Measurements from ENCODE around the gene ABCG4. TPM values are rescaled to one million over a fixed set of nuclear protein-coding genes. Genes with fewer than 3 reads are reported as not detected.

Gene ABCG4
- total RNA-seq, 4 donors from 2014 or later, result under 0.01 to 0.30 TPM; not detected in 2

- no peak for DNase-seq (ENCODE audit: low spot score in 2 of 2)
- peaks cover 0 to 18% (median 8%) of the 10 kb centered on the region in 4 donors for H3K4me1 ChIP-seq
- no peaks in the 10 kb centered on the region for H3K9me3 ChIP-seq
- H3K36me3 ChIP-seq, result peaks cover 2 to 82% (median 15%) of the 10 kb centered on the region in 3 donors
- WGBS, 2 donors, result 87 to 92% methylated on average over 7 to 8 of the region's 9 CpGs
- TF ChIP-seq POLR2A (IDR thresholded peaks at IDR 0.05) (no peak), EP300 (IDR thresholded peaks at IDR 0.05) (no peak)
- TF ChIP-seq, protein P1, sequence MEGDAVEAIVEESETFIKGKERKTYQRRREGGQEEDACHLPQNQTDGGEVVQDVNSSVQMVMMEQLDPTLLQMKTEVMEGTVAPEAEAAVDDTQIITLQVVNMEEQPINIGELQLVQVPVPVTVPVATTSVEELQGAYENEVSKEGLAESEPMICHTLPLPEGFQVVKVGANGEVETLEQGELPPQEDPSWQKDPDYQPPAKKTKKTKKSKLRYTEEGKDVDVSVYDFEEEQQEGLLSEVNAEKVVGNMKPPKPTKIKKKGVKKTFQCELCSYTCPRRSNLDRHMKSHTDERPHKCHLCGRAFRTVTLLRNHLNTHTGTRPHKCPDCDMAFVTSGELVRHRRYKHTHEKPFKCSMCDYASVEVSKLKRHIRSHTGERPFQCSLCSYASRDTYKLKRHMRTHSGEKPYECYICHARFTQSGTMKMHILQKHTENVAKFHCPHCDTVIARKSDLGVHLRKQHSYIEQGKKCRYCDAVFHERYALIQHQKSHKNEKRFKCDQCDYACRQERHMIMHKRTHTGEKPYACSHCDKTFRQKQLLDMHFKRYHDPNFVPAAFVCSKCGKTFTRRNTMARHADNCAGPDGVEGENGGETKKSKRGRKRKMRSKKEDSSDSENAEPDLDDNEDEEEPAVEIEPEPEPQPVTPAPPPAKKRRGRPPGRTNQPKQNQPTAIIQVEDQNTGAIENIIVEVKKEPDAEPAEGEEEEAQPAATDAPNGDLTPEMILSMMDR (IDR thresholded peaks at IDR 0.05), result no peak
- no peaks in the 10 kb centered on the region for H3K27me3 ChIP-seq
- H3K27ac ChIP-seq, result no peak overlapping the region
- no peak overlapping the region for H3K4me3 ChIP-seq
Observed at GRCh38 chr11:119113716-119114115, 35.1 kb upstream of the ABCG4 start.

GRCh38 chr11:119114351-119114750 is 34.5 kb upstream of the ABCG4 start:
- H3K36me3 ChIP-seq, result peaks cover 2 to 82% (median 15%) of the 10 kb centered on the region in 3 donors
- WGBS, 2 donors, result 82 to 88% methylated on average over 5 of the region's 5 CpGs
- H3K27me3 ChIP-seq, result no peaks in the 10 kb centered on the region
- no peak for DNase-seq (ENCODE audit: low spot score in 2 of 2)
- no peak overlapping the region for H3K27ac ChIP-seq
- peaks cover 0 to 12% (median 3%) of the 10 kb centered on the region in 4 donors for H3K4me1 ChIP-seq
- TF ChIP-seq POLR2A (IDR thresholded peaks at IDR 0.05), result no peak
- TF ChIP-seq EP300 (IDR thresholded peaks at IDR 0.05), result no peak
- TF ChIP-seq, protein P1 (IDR thresholded peaks at IDR 0.05), result no peak
- H3K9me3 ChIP-seq, result no peaks in the 10 kb centered on the region
- H3K4me3 ChIP-seq, result no peak overlapping the region

DNA sequence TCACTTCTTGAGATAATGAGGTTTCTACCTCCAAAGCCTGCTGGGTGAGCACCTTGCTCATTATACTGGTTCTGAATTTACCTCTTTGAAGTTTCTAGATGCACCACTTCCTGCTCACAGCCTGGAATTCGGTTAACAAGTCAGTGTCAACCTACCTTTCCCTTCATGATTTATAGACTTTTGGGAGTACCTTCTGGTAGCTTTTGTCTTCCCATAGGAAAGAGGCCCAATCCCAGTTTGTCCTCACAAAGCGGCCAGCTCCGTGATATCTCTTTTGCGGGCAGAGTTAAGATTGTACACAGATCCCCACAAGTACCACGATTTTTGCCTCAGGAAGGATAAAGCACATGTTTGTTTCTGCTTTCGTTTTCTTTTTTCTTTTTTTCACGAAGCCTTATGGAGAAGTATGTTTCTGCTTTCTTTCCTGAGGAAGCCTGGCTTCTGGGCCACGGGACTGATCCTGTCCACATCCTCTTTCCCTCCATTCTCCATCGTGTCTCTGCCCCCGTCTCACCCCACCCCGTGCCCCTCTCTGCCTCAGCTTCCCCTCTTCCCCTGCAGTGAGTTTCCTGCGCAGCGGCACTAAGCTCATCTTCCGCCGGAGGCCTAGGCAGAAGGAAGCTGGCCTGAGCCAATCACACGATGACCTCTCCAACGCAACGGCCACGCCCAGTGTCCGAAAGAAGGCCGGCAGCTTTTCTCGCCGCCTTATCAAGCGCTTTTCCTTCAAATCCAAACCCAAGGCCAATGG is 33.2 kb upstream of the ABCG4 start:
- Histone ChIP-seq H3K4me3 (peak overlapping the region in 2 of 4 donors; percentile 10 to 24), H3K4me1 (peaks cover 0 to 6% (median 2%) of the 10 kb centered on the region in 4 donors), H3K27ac (peak overlapping the region in 3 of 4 donors; percentile 47 to 60 (median 58)), H3K27me3 (no peaks in the 10 kb centered on the region), H3K36me3 (peaks cover 2 to 72% (median 13%) of the 10 kb centered on the region in 3 donors), H3K9me3 (no peaks in the 10 kb centered on the region)
- peak in 1 of 2 donors; percentile 28 for DNase-seq (ENCODE audit: low spot score in 2 of 2)
- WGBS, 2 donors, result 59 to 60% methylated on average over 24 of the region's 24 CpGs
- TF ChIP-seq EP300 (IDR thresholded peaks at IDR 0.05) (no peak), POLR2A (IDR thresholded peaks at IDR 0.05) (no peak)
- TF ChIP-seq, protein P1 (IDR thresholded peaks at IDR 0.05), result no peak

DNA sequence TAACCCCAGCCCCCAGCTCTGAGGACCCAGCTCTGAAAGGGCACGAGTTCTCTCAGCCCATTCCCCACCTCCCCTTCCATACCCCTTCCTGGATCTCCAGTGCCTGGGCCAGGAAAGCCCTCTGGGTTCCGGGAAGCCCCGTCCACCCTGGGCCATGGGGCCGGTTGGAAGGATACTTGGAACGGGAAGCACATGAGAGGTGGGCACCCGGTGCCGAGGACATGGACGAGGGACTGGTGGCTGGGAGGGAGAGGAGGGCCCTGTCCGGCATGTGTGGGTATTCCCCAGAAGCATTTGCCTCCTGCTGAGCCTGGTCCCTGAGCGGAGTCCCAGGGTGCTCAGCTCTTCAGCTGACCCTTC is 32.6 kb upstream of the ABCG4 start:
- no peaks in the 10 kb centered on the region for H3K27me3 ChIP-seq
- H3K9me3 ChIP-seq, result no peaks in the 10 kb centered on the region
- peak overlapping the region in 3 of 4 donors; percentile 47 to 60 (median 58) for H3K27ac ChIP-seq
- no peak for DNase-seq (ENCODE audit: low spot score in 2 of 2)
- 82 to 85% methylated on average over 10 of the region's 10 CpGs for WGBS, 2 donors
- peaks cover 2 to 66% (median 7%) of the 10 kb centered on the region in 3 donors for H3K36me3 ChIP-seq
- peak overlapping the region in 1 of 4 donors; percentile 24 for H3K4me3 ChIP-seq
- peaks cover 0 to 8% (median 3%) of the 10 kb centered on the region in 4 donors for H3K4me1 ChIP-seq
- TF ChIP-seq, protein P1 (IDR thresholded peaks at IDR 0.05), result no peak
- no peak for TF ChIP-seq EP300 (IDR thresholded peaks at IDR 0.05)
- TF ChIP-seq POLR2A (IDR thresholded peaks at IDR 0.05), result no peak

DNA sequence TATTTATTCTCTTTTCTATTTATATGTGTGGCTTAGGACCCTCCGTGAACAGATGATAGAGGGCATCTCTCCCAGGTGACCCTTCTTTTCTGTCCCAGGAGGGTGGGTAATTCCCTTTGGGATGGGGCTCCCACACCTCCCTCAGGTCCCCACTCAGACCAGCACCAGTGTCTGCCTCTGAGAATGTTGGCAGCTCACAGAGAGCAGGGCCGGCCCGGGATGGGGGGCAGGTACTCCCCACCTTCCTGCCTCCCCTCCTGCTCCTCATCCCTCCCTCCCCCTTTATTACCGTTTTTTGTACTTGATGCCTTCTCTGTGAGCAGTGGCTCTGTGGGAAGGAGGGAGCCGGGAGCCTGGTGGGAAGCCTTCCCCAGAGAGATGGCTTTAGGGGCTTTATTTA is 32.3 kb upstream of the ABCG4 start:
- Histone ChIP-seq H3K27ac (peak overlapping the region in 2 of 4 donors; percentile 58 to 60), H3K36me3 (peaks cover 2 to 63% (median 4%) of the 10 kb centered on the region in 3 donors), H3K4me1 (peaks cover 0 to 8% (median 3%) of the 10 kb centered on the region in 4 donors), H3K9me3 (no peaks in the 10 kb centered on the region), H3K4me3 (no peak overlapping the region), H3K27me3 (no peaks in the 10 kb centered on the region)
- no peak for DNase-seq (ENCODE audit: low spot score in 2 of 2)
- 64 to 69% methylated on average over 5 of the region's 5 CpGs for WGBS, 2 donors
- no peak for TF ChIP-seq POLR2A (IDR thresholded peaks at IDR 0.05)
- TF ChIP-seq, protein P1 (IDR thresholded peaks at IDR 0.05), result no peak
- no peak for TF ChIP-seq EP300 (IDR thresholded peaks at IDR 0.05)
